WTC11 (cell line): ENCODE results near the gene FAH. TPM values are rescaled to one million over a fixed set of nuclear protein-coding genes. Genes with fewer than 3 reads are reported as not detected.
A peak's percentile ranks its signal among the peaks of the same experiment; 100 is the strongest.

Experiments used
- ATAC-seq: fragments of 200-7000 bp; cut with Tn5 transposase; 2 replicates; pipeline ENCODE4 v1.10.0; 2021; ENCODE audit warnings: mild to moderate bottlenecking, moderate library complexity
- CTCF ChIA-PET: fragments of 300-600 bp; sonication (Branson Sonifier 250); formaldehyde crosslinking; loops from one replicate; lab custom pipeline; 2021; ENCODE audit warnings: antibody characterized with exemption; lab: Charles Lee
- POLR2A ChIA-PET: fragments of 350-600 bp; sonication (Branson Sonifier 250); formaldehyde crosslinking; loops from one replicate; lab custom pipeline; 2021; ENCODE audit warnings: antibody characterized with exemption; lab: Charles Lee
- DNase-seq: peaks from one replicate; pipeline ENCODE4 v3.0.0; 2021; ENCODE audit warnings: low spot score
- H3K27ac Mint-ChIP-seq: 2 replicates; pipeline ENCODE4 v1.8.0; 2021; ENCODE audit warnings: mixed read lengths
- H3K27me3 Mint-ChIP-seq: 2 replicates; pipeline ENCODE4 v1.8.0; 2021; ENCODE audit warnings: low read depth, mild to moderate bottlenecking, moderate library complexity, mixed read lengths
- H3K36me3 Mint-ChIP-seq: 2 replicates; pipeline ENCODE4 v1.8.0; 2021; ENCODE audit warnings: mixed read lengths
- H3K4me1 Mint-ChIP-seq: 2 replicates; pipeline ENCODE4 v1.8.0; 2022; ENCODE audit warnings: mixed read lengths
- H3K4me3 Mint-ChIP-seq: 2 replicates; pipeline ENCODE4 v1.8.0; 2021; ENCODE audit warnings: mild to moderate bottlenecking, moderate library complexity, mixed read lengths
- H3K9me3 Mint-ChIP-seq: 2 replicates; pipeline ENCODE4 v1.8.0; 2021; ENCODE audit warnings: mixed read lengths
- CBFB ChIP-seq: sonication (generic); formaldehyde crosslinking; IDR thresholded peaks from 2 replicates; pipeline ENCODE4 v1.8.1; 2022; ENCODE audit warnings: mild to moderate bottlenecking, low read depth, missing genetic modification reagents
- CDX4 ChIP-seq: fragments of 250-450 bp; sonication (Bioruptor Pico); IDR thresholded peaks from 2 replicates; pipeline ENCODE4 v1.9.0; 2021; ENCODE audit warnings: moderate library complexity, mild to moderate bottlenecking, inconsistent platforms, borderline replicate concordance
- CREM ChIP-seq: sonication (generic); formaldehyde crosslinking; IDR thresholded peaks from 2 replicates; pipeline ENCODE4 v1.8.1; 2022; ENCODE audit warnings: mild to moderate bottlenecking, missing genetic modification reagents, moderate library complexity
- ETV6 ChIP-seq: sonication (generic); formaldehyde crosslinking; IDR thresholded peaks from 2 replicates; pipeline ENCODE4 v1.8.1; 2022; ENCODE audit warnings: mild to moderate bottlenecking, missing genetic modification reagents
- FOXK1 ChIP-seq: sonication (generic); formaldehyde crosslinking; IDR thresholded peaks from 2 replicates; pipeline ENCODE4 v1.8.0; 2022; ENCODE audit warnings: mild to moderate bottlenecking, moderate library complexity, missing genetic modification reagents
- GTF2I ChIP-seq: fragments of 250-450 bp; sonication (Bioruptor Pico); conservative IDR thresholded peaks from 2 replicates; pipeline ENCODE4 v1.4.0; 2021; ENCODE audit warnings: mild to moderate bottlenecking
- IRF2 ChIP-seq: sonication (generic); formaldehyde crosslinking; IDR thresholded peaks from 2 replicates; pipeline ENCODE4 v1.8.0; 2022; ENCODE audit warnings: low read depth, missing genetic modification reagents, borderline replicate concordance
- MLX ChIP-seq: sonication (generic); formaldehyde crosslinking; IDR thresholded peaks from 2 replicates; pipeline ENCODE4 v1.8.1; 2023; ENCODE audit warnings: mild to moderate bottlenecking, missing genetic modification reagents, moderate library complexity
- NFE2L1 ChIP-seq: sonication (generic); formaldehyde crosslinking; IDR thresholded peaks from 2 replicates; pipeline ENCODE4 v1.8.1; 2023; ENCODE audit warnings: missing genetic modification reagents
- SMAD4 ChIP-seq: sonication (generic); formaldehyde crosslinking; IDR thresholded peaks from 2 replicates; pipeline ENCODE4 v1.8.0; 2022; ENCODE audit warnings: mild to moderate bottlenecking, missing genetic modification reagents
- SOX15 ChIP-seq: fragments of 250-450 bp; sonication (Bioruptor Pico); IDR thresholded peaks from 2 replicates; pipeline ENCODE4 v1.9.0; 2021; ENCODE audit warnings: mild to moderate bottlenecking
- TEAD1 ChIP-seq: sonication (generic); formaldehyde crosslinking; IDR thresholded peaks from 2 replicates; pipeline ENCODE4 v1.8.0; 2022; ENCODE audit warnings: mild to moderate bottlenecking, missing genetic modification reagents
- ZBTB43 ChIP-seq: sonication (generic); formaldehyde crosslinking; IDR thresholded peaks from 2 replicates; pipeline ENCODE4 v1.8.1; 2023; ENCODE audit warnings: mild to moderate bottlenecking, missing genetic modification reagents
- ZNF121 ChIP-seq: sonication (generic); formaldehyde crosslinking; IDR thresholded peaks from 2 replicates; pipeline ENCODE4 v1.8.0; 2023; ENCODE audit warnings: missing genetic modification reagents
- ZNF138 ChIP-seq: sonication (generic); formaldehyde crosslinking; conservative IDR thresholded peaks from 2 replicates; pipeline ENCODE4 v1.8.1; 2022; ENCODE audit warnings: mild to moderate bottlenecking, moderate library complexity, missing genetic modification reagents
- ZNF425 ChIP-seq: fragments of 250-450 bp; sonication (Bioruptor Pico); conservative IDR thresholded peaks from 2 replicates; pipeline ENCODE4 v1.9.0; 2021; ENCODE audit warnings: mild to moderate bottlenecking
- total RNA-seq: library from RNA; stranded (reverse); gene quantifications from 3 replicates; pipeline ENCODE4 v1.2.3, GENCODE V29; 2021
- TF ChIP-seq, protein P1 (sequence below): sonication (generic); formaldehyde crosslinking; IDR thresholded peaks from 2 replicates; pipeline ENCODE4 v1.8.0; 2022; ENCODE audit warnings: mild to moderate bottlenecking, missing genetic modification reagents
- TF ChIP-seq, protein P2 (sequence below): sonication (generic); formaldehyde crosslinking; IDR thresholded peaks from 2 replicates; pipeline ENCODE4 v1.8.0; 2022; ENCODE audit warnings: mild to moderate bottlenecking, missing genetic modification reagents
- TF ChIP-seq, protein P3 (sequence below): sonication (generic); formaldehyde crosslinking; IDR thresholded peaks from 2 replicates; pipeline ENCODE4 v1.8.0; 2022; ENCODE audit warnings: mild to moderate bottlenecking, missing genetic modification reagents
- TF ChIP-seq, protein P4 (sequence below): sonication (generic); formaldehyde crosslinking; IDR thresholded peaks from 2 replicates; pipeline ENCODE4 v1.8.1; 2023; ENCODE audit warnings: mild to moderate bottlenecking, missing genetic modification reagents

FAH gene
- total RNA-seq, 1 experiment from 2014 or later, result 22.8 TPM

DNA sequence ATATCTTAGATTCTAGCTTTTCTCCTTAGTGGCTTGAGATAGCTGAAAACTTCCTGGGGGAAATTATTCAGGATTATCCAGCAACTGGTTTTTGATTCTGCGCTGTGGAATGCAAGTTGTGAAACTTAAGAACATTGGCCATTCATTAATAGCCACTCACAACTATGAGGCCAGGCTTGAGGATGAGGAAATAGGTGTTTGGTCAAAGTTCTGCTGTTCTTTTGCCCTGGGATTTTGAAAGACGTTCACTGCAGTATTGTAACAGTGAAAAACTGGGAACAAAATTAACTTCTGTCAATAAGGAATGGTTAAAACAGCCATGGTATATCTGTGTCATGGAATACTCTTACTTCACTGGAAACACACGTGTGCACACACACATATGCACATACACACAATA, 55.1 kb downstream of the FAH start:
- no peak for ATAC-seq
- CTCF ChIA-PET, result interaction anchor here (0.8 to 0.9 kb wide), 2 partner anchors 35 to 102 kb away, joined by 3 to 4 read pairs; no protein-coding TSS in a partner anchor

More for the DNA sequence above, 55.1 kb downstream of the FAH start:
- Mint-ChIP-seq H3K36me3 (no peaks in the 10 kb centered on the region), H3K27me3 (no peaks in the 10 kb centered on the region), H3K9me3 (peaks cover 6% of the 10 kb centered on the region), H3K4me3 (no peak overlapping the region), H3K4me1 (peaks cover 11% of the 10 kb centered on the region), H3K27ac (0 out of 2 replicates have a peak overlapping the region, but pooled peaks have one; percentile 40)
- POLR2A ChIA-PET, result no interaction called here
- DNase-seq, result no peak
- TF ChIP-seq TEAD1 (CRISPR knock-in tag) (no peak), ETV6 (CRISPR knock-in tag) (no peak), ZNF138 (no peak), ZNF121 (CRISPR knock-in tag) (no peak), MLX (no peak), ZBTB43 (no peak), SMAD4 (no peak), NFE2L1 (CRISPR knock-in tag) (no peak), FOXK1 (CRISPR knock-in tag) (no peak), CREM (CRISPR knock-in tag) (no peak), CDX4 (CRISPR knock-in tag) (no peak), GTF2I (CRISPR knock-in tag) (no peak), CBFB (CRISPR knock-in tag) (no peak), ZNF425 (CRISPR knock-in tag) (no peak), SOX15 (CRISPR knock-in tag) (no peak), IRF2 (no peak)
- TF ChIP-seq, protein P1, sequence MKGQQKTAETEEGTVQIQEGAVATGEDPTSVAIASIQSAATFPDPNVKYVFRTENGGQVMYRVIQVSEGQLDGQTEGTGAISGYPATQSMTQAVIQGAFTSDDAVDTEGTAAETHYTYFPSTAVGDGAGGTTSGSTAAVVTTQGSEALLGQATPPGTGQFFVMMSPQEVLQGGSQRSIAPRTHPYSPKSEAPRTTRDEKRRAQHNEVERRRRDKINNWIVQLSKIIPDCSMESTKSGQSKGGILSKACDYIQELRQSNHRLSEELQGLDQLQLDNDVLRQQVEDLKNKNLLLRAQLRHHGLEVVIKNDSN (CRISPR knock-in tag), result no peak
- TF ChIP-seq, protein P2, sequence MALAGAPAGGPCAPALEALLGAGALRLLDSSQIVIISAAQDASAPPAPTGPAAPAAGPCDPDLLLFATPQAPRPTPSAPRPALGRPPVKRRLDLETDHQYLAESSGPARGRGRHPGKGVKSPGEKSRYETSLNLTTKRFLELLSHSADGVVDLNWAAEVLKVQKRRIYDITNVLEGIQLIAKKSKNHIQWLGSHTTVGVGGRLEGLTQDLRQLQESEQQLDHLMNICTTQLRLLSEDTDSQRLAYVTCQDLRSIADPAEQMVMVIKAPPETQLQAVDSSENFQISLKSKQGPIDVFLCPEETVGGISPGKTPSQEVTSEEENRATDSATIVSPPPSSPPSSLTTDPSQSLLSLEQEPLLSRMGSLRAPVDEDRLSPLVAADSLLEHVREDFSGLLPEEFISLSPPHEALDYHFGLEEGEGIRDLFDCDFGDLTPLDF (CRISPR knock-in tag), result no peak
- TF ChIP-seq, protein P3, sequence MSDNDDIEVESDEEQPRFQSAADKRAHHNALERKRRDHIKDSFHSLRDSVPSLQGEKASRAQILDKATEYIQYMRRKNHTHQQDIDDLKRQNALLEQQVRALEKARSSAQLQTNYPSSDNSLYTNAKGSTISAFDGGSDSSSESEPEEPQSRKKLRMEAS (CRISPR knock-in tag), result no peak
- TF ChIP-seq, protein P4, sequence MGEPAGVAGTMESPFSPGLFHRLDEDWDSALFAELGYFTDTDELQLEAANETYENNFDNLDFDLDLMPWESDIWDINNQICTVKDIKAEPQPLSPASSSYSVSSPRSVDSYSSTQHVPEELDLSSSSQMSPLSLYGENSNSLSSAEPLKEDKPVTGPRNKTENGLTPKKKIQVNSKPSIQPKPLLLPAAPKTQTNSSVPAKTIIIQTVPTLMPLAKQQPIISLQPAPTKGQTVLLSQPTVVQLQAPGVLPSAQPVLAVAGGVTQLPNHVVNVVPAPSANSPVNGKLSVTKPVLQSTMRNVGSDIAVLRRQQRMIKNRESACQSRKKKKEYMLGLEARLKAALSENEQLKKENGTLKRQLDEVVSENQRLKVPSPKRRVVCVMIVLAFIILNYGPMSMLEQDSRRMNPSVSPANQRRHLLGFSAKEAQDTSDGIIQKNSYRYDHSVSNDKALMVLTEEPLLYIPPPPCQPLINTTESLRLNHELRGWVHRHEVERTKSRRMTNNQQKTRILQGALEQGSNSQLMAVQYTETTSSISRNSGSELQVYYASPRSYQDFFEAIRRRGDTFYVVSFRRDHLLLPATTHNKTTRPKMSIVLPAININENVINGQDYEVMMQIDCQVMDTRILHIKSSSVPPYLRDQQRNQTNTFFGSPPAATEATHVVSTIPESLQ (CRISPR knock-in tag), result no peak
